Ramos (cell line): ENCODE results near the gene CBX8.
"Not testable (repeated sequence)": the region's sequence is repeated elsewhere in the genome, so short reads cannot be mapped to it uniquely, and the experiment has no call there.

Experiments
- in situ Hi-C: fragments of 300-500 bp; cut with MboI; formaldehyde crosslinking; loops from one replicate; pipeline ENCODE4 v1.14.3; 2022; ENCODE audit warnings: low sequenced_read_pairs; ENCODE audit not compliant: unreplicated experiment

CBX8 gene

GRCh38 chr17:79760197-79760906 is 36.5 kb downstream of the CBX8 start:
- in situ Hi-C loops, result no loop called here

DNA sequence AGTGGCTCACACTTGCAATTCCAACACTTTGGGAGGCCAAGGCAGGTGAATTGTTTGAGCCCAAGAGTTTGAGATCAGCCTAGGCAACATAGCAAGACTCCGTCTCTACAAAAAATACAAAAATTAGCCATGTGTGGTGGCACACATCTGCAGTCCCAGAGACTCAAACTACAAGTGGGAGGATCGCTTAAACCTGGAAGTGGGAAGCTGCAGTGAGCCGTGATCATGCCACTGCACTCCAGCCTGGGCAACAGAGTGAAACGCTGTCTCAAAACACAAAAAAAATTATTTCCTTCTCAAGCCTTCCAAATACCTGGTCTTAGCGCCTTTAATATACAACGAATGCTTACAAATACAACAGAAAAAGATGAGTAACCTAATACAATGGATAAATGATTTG is 38.6 kb downstream of the CBX8 start:
- in situ Hi-C loops, result no loop called here

DNA sequence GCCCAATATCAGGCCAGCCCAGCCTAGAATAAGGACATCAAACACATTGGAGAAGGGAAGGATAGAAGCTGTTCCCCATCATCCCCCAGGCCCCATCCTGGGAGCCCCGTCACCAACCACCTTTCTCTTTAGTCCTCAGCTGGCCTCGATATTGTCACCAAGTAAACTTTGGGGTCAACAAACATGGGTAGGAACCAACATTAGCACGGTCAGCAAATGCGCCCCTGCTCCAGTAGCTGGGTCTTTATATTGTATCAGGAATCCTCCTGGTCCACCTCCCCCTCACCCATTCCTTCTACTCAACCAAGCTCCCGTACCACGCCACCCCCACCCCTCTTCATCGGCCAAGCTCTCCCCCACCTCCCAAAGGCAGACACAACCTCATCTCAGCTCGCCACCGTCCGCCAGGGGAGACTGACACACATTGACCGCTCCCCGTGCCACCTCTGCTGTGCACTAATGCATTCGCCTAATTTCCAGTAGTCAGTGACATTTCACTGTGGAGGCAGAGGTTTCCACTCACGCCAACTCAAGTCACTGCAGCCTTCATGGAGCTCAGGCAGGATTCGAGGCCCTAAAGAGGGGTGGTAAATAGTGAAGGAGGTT is 39.6 kb downstream of the CBX8 start:
- in situ Hi-C loops, result no loop called here

DNA sequence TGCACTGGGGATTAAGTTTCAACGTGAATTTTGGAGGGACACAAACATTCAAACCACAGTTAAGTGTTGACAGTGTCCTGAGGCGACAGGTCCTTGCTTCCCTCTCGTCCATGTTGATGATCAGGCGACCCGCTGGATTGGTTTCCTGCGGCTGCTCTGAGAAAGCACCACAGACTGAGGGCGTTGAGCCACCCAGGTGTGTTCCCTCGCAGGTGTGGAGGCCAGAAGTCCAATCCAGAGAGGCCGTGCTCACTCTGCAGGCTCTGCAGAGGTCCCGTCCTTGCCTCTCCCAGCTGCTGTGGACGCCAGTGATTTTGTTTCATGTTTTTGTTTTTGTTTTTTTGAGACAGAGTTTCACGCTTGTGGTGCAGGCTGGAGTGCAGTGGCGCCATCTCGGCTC is 41.3 kb downstream of the CBX8 start:
- in situ Hi-C loops, result no loop called here

DNA sequence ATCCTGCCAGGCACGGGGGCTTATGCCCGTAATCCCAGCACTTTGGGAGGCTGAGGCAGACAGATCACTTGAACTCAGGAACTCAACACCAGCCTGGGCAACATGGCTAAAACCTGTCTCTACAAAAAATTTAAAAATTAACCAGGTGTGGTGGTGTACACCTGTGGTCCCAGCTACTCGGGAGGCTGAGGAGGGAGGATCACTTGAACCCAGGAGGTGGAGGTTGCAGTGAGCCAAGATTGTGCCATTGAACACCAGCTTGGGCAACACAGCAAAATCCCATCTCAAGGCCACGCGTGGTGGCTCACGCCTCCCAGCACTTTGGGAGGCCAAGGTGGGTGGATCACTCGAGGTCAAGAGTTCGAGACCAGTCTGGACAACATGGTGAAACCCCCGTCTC is 42.0 kb downstream of the CBX8 start:
- in situ Hi-C loops, result not testable (repeated sequence)

GRCh38 chr17:79754370-79754769 is 42.5 kb downstream of the CBX8 start:
- in situ Hi-C loops, result no loop called here

- in situ Hi-C loops, result no loop called here
Observed at GRCh38 chr17:79752175-79752574, 44.7 kb downstream of the CBX8 start.

GRCh38 chr17:79750650-79751545 is 46.0 kb downstream of the CBX8 start:
- in situ Hi-C loops, result no loop called here

DNA sequence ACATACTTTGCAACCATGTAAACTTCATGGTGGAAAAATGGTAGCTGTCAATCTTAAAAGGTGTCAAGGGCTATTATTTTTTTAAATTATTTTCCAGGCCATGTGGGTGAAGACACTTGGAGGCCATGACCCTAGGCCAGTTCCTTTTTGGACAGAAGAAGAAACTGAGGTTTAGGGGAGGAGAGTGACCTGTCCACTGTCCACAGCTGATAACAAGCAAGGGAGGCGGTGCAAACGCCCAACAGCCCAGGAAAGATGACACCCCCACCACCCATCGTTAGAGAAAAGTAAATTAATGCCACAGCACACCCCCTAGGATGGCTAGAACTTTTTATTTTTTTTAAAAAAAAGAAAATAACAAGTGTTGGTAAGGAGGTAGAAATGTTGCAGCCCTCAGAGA is 46.9 kb downstream of the CBX8 start:
- in situ Hi-C loops, result no loop called here

DNA sequence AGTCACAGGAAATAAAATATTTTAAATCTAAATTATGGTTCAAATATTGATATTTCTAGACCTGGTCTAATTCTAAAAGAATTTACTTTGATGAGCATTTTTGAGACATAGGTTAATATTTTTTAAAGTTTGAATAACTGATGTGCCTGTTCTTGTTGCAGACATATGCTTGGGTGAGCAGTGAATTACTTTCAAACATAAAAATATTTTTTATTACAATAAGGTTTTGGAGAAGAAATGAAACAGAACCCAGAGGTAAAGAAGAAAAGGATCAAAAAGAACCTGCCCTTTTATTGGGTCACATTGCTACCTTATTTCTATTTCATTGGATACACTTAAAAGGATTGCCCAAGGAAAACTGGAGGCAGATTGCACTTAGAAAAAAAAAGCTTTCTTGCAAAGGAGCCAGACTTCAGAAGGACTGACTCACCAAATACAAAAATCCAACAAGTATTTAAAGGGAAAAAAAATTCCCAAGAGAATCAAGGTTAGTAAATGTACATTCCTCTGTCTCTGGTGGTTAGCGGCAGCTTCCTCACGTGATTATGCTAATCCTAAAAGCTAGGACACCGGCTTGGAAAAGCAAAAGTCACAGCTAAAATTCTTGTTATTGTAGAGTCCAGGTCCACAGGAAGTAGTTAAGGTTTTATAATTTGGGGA is 47.6 kb downstream of the CBX8 start:
- in situ Hi-C loops, result no loop called here

- in situ Hi-C loops, result no loop called here
Observed at GRCh38 chr17:79748295-79749099, 48.4 kb downstream of the CBX8 start.

GRCh38 chr17:79747508-79748294 is 49.2 kb downstream of the CBX8 start:
- in situ Hi-C loops, result no loop called here

DNA sequence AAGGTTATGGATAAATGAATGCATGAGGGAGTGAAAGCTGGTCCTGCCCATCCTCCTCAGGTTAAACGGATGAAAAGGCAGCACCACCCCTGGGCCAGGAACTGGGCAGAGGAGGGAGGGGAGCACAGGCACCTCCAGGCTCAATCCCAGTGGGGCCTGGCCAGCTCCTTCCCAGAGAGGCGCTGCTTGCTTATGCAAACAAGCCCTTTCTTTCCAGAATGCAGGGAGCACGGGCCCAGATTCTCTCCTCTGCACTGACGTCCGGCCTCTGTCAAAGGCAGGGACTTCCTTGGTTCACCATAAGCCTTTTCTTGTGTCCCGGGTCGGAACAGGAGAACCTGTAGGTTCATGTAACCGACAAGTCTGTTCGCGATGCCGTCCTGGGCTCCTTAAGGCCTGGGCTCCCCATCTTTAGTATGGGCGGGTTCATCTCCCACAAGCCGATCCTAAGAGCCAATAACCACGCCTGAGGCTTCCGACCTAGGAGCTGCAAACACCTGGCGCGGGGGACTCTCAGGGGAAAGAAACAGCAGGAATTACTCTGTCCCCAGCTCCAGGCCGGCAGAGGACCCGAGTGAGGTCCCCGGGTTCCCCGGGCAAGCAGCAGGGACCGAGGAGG is 49.9 kb downstream of the CBX8 start:
- in situ Hi-C loops, result no loop called here

DNA sequence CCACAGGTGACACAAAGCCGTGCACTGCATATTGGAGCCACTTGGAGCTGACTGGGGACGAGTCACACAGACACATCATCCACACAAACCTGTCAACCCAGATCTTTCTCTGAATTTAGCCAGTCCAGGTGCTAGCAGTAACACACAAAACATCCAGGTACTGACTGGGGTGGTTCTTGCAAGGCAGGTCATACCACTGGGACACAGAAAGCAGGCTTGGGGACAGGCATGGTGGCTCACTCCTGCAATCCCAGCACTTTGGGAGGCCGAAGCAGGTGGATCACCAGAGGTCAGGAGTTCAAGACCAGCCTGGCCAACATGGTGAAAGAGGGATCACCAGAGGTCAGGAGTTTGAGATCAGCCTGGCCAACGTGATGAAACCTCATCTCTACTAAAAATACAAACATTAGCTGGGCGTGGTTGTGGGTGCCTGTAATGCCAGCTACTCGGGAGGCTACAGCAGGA is 51.2 kb downstream of the CBX8 start:
- in situ Hi-C loops, result no loop called here

- in situ Hi-C loops, result no loop called here
Observed at GRCh38 chr17:79743614-79744013, 53.3 kb downstream of the CBX8 start.

DNA sequence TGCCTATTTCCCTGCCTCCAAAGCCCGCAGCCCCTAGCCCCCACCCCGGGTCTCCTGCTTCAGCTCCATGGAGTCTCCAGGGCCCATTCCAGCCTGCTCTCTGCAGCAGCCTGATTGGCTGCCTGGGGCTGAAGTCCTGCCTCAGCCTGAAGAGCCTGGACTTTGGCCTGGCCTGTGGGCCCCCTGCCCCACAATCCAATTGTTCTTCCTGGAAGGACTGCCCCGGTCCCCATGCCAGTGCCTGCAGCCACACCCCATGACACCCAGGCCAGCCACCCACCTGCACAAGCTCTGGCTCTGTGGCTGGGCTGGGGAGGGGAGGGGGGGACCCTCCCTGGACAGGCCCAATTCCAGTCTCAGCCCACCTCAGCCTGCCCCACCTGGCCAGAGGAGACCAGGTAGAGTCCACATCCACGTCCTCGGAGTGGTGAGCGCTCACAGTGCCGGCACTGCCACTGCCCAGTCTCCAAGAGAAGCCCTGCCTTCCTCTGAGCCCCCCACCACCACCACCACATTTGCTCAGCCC is 53.9 kb downstream of the CBX8 start:
- in situ Hi-C loops, result no loop called here

GRCh38 chr17:79742589-79742918 is 54.3 kb downstream of the CBX8 start:
- in situ Hi-C loops, result no loop called here
